ENCODE measurements around the gene WNK2.
"Not testable (repeated sequence)": the region's sequence is repeated elsewhere in the genome, so short reads cannot be mapped to it uniquely, and the experiment has no call there.

Gene WNK2

GRCh38 chr9:93361995-93362394 is 178.1 kb downstream of the WNK2 start:
- no peak overlapping the region for H3K27ac ChIP-seq
- TF ChIP-seq, protein P1, sequence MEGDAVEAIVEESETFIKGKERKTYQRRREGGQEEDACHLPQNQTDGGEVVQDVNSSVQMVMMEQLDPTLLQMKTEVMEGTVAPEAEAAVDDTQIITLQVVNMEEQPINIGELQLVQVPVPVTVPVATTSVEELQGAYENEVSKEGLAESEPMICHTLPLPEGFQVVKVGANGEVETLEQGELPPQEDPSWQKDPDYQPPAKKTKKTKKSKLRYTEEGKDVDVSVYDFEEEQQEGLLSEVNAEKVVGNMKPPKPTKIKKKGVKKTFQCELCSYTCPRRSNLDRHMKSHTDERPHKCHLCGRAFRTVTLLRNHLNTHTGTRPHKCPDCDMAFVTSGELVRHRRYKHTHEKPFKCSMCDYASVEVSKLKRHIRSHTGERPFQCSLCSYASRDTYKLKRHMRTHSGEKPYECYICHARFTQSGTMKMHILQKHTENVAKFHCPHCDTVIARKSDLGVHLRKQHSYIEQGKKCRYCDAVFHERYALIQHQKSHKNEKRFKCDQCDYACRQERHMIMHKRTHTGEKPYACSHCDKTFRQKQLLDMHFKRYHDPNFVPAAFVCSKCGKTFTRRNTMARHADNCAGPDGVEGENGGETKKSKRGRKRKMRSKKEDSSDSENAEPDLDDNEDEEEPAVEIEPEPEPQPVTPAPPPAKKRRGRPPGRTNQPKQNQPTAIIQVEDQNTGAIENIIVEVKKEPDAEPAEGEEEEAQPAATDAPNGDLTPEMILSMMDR (conservative IDR thresholded peaks at IDR 0.05): no peak
- no peak for TF ChIP-seq ZFX (IDR thresholded peaks at IDR 0.05)

GRCh38 chr9:93364734-93365426 is 180.9 kb downstream of the WNK2 start:
- H3K27ac ChIP-seq: no peak overlapping the region
- TF ChIP-seq, protein P1 (conservative IDR thresholded peaks at IDR 0.05): no peak
- no peak for TF ChIP-seq ZFX (IDR thresholded peaks at IDR 0.05)

- no peak for TF ChIP-seq ZFX (IDR thresholded peaks at IDR 0.05)
- TF ChIP-seq, protein P1 (conservative IDR thresholded peaks at IDR 0.05): no peak
Observed at GRCh38 chr9:93365427-93366118, 181.6 kb downstream of the WNK2 start.

DNA sequence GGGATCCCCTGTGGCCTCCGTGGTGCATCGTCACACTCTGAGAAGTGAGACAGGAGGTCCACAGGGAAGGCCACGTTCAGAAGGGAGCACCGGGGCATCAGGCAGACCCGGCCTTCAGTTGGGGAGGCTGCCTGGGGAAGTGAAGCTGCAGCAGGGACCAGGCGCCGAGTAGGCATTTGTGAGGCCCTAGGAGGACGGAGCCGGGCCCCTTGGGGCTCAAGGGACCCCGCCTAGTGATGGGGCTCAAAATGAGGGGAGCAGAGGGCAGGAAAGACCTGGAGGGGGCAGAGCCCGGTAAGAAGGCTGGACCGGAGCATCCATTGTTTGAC is 182.1 kb downstream of the WNK2 start:
- H3K27ac ChIP-seq: no peak overlapping the region
- TF ChIP-seq, protein P1 (conservative IDR thresholded peaks at IDR 0.05): no peak
- no peak for TF ChIP-seq ZFX (IDR thresholded peaks at IDR 0.05)

More at GRCh38 chr9:93365427-93366118, 181.6 kb downstream of the WNK2 start:
- H3K27ac ChIP-seq: no peak overlapping the region

DNA sequence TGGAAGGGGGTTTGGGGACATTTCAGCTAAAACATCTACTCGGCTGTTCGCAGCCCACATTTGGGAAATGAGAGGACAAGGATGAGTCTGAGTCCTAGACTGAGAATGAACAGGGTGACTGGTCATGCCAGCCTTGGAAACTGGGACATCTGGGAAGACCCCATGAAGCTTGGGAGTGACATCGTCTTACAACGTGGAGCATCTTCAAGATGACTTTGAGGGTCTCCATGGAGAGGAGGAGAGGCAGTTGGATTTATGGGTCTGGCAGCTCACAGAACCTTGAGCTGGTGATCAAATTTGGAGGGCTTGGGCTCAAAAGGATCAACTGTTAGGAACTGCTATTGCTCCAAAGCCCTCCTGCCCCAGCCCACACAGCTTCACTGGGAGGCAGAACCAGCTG is 182.5 kb downstream of the WNK2 start:
- H3K27ac ChIP-seq: not testable (repeated sequence)

GRCh38 chr9:93368437-93368836 is 184.5 kb downstream of the WNK2 start:
- TF ChIP-seq ZFX (IDR thresholded peaks at IDR 0.05): no peak
- TF ChIP-seq, protein P1 (conservative IDR thresholded peaks at IDR 0.05): no peak

DNA sequence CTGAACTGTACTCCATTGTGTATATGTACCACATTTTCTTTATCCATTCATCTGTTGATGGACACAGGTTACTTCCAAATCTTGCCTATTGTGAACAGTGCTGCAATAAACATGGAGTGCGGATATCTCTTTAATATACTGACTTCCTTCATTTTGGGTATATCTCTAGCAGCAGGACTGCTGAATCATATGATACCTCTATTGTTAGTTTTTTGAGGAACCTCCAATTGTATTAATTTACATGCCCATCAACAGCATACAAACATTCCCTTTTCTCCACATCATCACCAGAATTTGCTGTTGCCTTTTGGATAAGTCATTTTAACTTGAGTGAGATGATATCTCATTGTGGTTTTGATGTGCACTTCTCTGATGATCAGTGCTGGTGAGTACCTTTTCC is 185.7 kb downstream of the WNK2 start:
- H3K27ac ChIP-seq: no peak overlapping the region
- TF ChIP-seq, protein P1 (conservative IDR thresholded peaks at IDR 0.05): no peak
- TF ChIP-seq ZFX (IDR thresholded peaks at IDR 0.05): no peak

More at GRCh38 chr9:93368437-93368836, 184.5 kb downstream of the WNK2 start:
- H3K27ac ChIP-seq: no peak overlapping the region

All from C4-2B (cell line).